NCI-H2029 (cell line): ENCODE data around the gene NDUFA7.
"Not testable (repeated sequence)": the region's sequence is repeated elsewhere in the genome, so short reads cannot be mapped to it uniquely, and the experiment has no call there.

Source experiments
- DNase-seq: peaks from one replicate; lab custom pipeline; 2025; lab: John Stamatoyannopoulos, UW

The NDUFA7 gene

GRCh38 chr19:8321067-8321985 lies at the start of gene NDUFA7, which contains the start of gene RPS28:
NDUFA7 (minus strand) TSS chr19:8321375; CDS start chr19:8321358, 17 bp downstream.
RPS28 (plus strand) TSS chr19:8321496; CDS start chr19:8321531, 35 bp downstream.
- peak; percentile 94 for DNase-seq

GRCh38 chr19:8370176-8371010 lies 49.2 kb upstream of the NDUFA7 start:
- DNase-seq: no peak

- peak; percentile 64 for DNase-seq
Observed at GRCh38 chr19:8367327-8368001, 46.3 kb upstream of the NDUFA7 start.

GRCh38 chr19:8366961-8367326 lies 45.8 kb upstream of the NDUFA7 start:
- no peak for DNase-seq

- DNase-seq: no peak
Observed at GRCh38 chr19:8366121-8366581, 45.0 kb upstream of the NDUFA7 start.

GRCh38 chr19:8363803-8364771 lies 42.9 kb upstream of the NDUFA7 start, which contains the start of gene ANGPTL4:
ANGPTL4 (plus strand) TSS chr19:8364155; CDS start chr19:8364322, 167 bp downstream.
- no peak for DNase-seq

- peak; percentile 95 for DNase-seq
Observed at GRCh38 chr19:8361921-8362793, 41.0 kb upstream of the NDUFA7 start.

- no peak for DNase-seq
Observed at GRCh38 chr19:8360196-8360595, 39.0 kb upstream of the NDUFA7 start.

- no peak for DNase-seq
Observed at GRCh38 chr19:8358948-8359347, 37.8 kb upstream of the NDUFA7 start.

- DNase-seq: no peak
Observed at GRCh38 chr19:8357007-8357521, 35.9 kb upstream of the NDUFA7 start.

- DNase-seq: no peak
Observed at GRCh38 chr19:8355631-8356402, 34.6 kb upstream of the NDUFA7 start.

GRCh38 chr19:8352845-8353244 lies 31.7 kb upstream of the NDUFA7 start:
- not testable (repeated sequence) for DNase-seq

GRCh38 chr19:8352134-8352827 lies 31.1 kb upstream of the NDUFA7 start:
- DNase-seq: no peak

GRCh38 chr19:8349629-8350372 lies 28.6 kb upstream of the NDUFA7 start:
- DNase-seq: not testable (repeated sequence)

- DNase-seq: no peak
Observed at GRCh38 chr19:8343483-8343844, 22.3 kb upstream of the NDUFA7 start.

- peak; percentile 90 for DNase-seq
Observed at GRCh38 chr19:8342684-8343482, 21.7 kb upstream of the NDUFA7 start, which contains the start of gene KANK3. KANK3 (minus strand) TSS chr19:8343262; CDS start chr19:8337828, 5,434 bp downstream.
